Esophagus muscularis mucosa (tissue), 4 donors: Measurements from ENCODE around the gene HS3ST6. TPM values are rescaled to one million over a fixed set of nuclear protein-coding genes. Genes with fewer than 3 reads are reported as not detected.

Experiments used
- DNase-seq: peaks from one replicate; pipeline ENCODE4 v3.0.0-alpha.2; 2017; ENCODE audit errors: extremely low spot score
- H3K27ac ChIP-seq, 4 donors: fragments of 200-600 bp; sonication (generic); replicated peaks in 1 of 4; 1 replicate in 3 of 4; 2 replicates in 1 of 4; pipeline ENCODE4 v1.5.1; 2016 to 2019; ENCODE audit warnings: mild to moderate bottlenecking in 1 of 4
- H3K27me3 ChIP-seq, 4 donors: fragments of 200-600 bp; sonication (generic); one replicate each; pipeline versions ENCODE4 v1.5.1 to v1.6.0; 2016 to 2019
- H3K36me3 ChIP-seq, 4 donors: fragments of 200-600 bp; sonication (generic); one replicate each; pipeline ENCODE4 v1.5.1; 2016 to 2019
- H3K4me1 ChIP-seq, 4 donors: fragments of 200-600 bp; sonication (generic); one replicate each; pipeline ENCODE4 v1.5.1; 2016 to 2019
- H3K4me3 ChIP-seq, 4 donors: fragments of 200-600 bp; sonication (generic); 1 replicate in 2 of 4; 2 replicates in 2 of 4; pipeline ENCODE4 v1.5.1; 2016 to 2019; ENCODE audit warnings: mild to moderate bottlenecking in 4 of 4, moderate library complexity in 1 of 4
- H3K9me3 ChIP-seq, 4 donors: fragments of 200-600 bp; sonication (generic); 1 replicate in 3 of 4; 2 replicates in 1 of 4; pipeline ENCODE4 v1.5.1; 2016 to 2019
- EP300 ChIP-seq: sonication (generic); formaldehyde crosslinking; IDR thresholded peaks from one replicate; pipeline ENCODE4 v1.6.1; 2017; ENCODE audit warnings: antibody characterized with exemption
- POLR2A ChIP-seq: fragments of 450-650 bp; IDR thresholded peaks from one replicate; pipeline ENCODE4 v1.6.1; 2017; ENCODE audit warnings: antibody characterized with exemption, moderate library complexity, mild to moderate bottlenecking, low read depth
- POLR2AphosphoS5 ChIP-seq, 2 donors: sonication (generic); formaldehyde crosslinking; IDR thresholded peaks; one replicate each; pipeline ENCODE4 v1.6.1; 2017; ENCODE audit warnings: antibody characterized with exemption in 2 of 2
- WGBS: methylation state at CpG from one replicate; pipeline ENCODE4 v1.1.5; 2018; 5-methylcytosine and 5-hydroxymethylcytosine counted together
- intact Hi-C: fragments of 100-400 bp; cut with DNase I; formaldehyde crosslinking; loops from one replicate; pipeline ENCODE4 v1.15.1; 2023
- total RNA-seq, 4 donors: library from RNA; depleted of rRNA; stranded (reverse); fragments of >200 nt; gene quantifications; one replicate each; pipeline versions ENCODE4 v1.1.0 to v1.2.1, GENCODE V29; 2016
- TF ChIP-seq, protein P1 (sequence below), 3 experiments: fragments of 200-600 bp in 2 of 3; fragments of 450-650 bp in 1 of 3; sonication (generic) in 2 of 3; IDR thresholded peaks; one replicate each; pipeline ENCODE4 v1.5.1; 2017 to 2019; ENCODE audit warnings: antibody characterized with exemption in 3 of 3, mild to moderate bottlenecking in 2 of 3, moderate library complexity in 1 of 3

Gene HS3ST6
- total RNA-seq, 4 donors from 2014 or later, result not detected

DNA sequence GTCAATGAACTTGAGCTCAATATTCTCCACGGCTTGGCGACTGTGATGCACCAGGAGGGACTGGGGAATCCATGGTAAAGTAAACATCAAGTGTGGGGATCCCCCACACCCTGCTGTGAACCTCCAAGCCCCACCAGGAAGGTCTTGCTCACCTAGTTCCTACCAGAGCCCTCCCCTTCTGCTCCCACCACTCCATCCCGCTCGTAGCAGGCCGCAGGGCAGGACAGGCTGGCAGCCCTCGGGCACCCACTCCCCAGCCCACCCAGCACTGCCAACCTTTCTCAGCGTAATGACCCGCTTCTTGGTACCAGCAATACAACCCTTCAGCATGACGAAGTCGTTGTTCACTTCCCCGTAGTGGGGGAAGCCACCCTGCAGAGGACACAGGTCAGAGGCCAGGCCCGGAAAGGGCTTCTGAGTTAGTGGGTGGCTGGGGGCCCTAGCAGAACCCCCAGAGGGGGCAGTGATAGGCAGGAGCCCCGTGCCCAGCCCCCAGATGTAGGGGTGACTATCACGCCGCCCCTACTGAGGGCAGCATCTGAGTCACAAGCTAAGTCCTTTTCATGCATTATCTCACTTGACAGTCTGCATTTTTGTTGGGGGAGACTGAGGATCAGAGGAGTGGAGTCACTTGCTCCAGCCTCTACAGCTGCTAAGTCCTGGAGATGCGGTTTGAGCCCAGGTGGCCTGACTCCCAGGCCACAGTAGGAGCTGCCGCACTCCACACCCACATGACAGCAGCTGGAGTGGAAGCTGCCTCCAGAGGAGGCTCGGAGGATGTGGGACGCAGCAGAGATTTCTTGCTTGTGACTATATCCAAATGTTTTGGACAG is 27.6 kb upstream of the HS3ST6 start:
- Histone ChIP-seq H3K27ac (no peak overlapping the region), H3K36me3 (peaks cover 1 to 6% (median 5%) of the 10 kb centered on the region in 4 donors), H3K4me1 (peaks cover 12 to 29% (median 27%) of the 10 kb centered on the region in 4 donors), H3K27me3 (no peaks in the 10 kb centered on the region), H3K9me3 (no peaks in the 10 kb centered on the region), H3K4me3 (no peak overlapping the region)
- TF ChIP-seq POLR2AphosphoS5 (IDR thresholded peaks at IDR 0.05), result no peak
- TF ChIP-seq EP300, result no peak
- no peak for TF ChIP-seq POLR2A
- TF ChIP-seq, protein P1, sequence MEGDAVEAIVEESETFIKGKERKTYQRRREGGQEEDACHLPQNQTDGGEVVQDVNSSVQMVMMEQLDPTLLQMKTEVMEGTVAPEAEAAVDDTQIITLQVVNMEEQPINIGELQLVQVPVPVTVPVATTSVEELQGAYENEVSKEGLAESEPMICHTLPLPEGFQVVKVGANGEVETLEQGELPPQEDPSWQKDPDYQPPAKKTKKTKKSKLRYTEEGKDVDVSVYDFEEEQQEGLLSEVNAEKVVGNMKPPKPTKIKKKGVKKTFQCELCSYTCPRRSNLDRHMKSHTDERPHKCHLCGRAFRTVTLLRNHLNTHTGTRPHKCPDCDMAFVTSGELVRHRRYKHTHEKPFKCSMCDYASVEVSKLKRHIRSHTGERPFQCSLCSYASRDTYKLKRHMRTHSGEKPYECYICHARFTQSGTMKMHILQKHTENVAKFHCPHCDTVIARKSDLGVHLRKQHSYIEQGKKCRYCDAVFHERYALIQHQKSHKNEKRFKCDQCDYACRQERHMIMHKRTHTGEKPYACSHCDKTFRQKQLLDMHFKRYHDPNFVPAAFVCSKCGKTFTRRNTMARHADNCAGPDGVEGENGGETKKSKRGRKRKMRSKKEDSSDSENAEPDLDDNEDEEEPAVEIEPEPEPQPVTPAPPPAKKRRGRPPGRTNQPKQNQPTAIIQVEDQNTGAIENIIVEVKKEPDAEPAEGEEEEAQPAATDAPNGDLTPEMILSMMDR (IDR thresholded peaks at IDR 0.05), result no peak
- no peak for DNase-seq
- 88% methylated on average over 17 of the region's 19 CpGs for WGBS
- intact Hi-C loops, result no loop called here

DNA sequence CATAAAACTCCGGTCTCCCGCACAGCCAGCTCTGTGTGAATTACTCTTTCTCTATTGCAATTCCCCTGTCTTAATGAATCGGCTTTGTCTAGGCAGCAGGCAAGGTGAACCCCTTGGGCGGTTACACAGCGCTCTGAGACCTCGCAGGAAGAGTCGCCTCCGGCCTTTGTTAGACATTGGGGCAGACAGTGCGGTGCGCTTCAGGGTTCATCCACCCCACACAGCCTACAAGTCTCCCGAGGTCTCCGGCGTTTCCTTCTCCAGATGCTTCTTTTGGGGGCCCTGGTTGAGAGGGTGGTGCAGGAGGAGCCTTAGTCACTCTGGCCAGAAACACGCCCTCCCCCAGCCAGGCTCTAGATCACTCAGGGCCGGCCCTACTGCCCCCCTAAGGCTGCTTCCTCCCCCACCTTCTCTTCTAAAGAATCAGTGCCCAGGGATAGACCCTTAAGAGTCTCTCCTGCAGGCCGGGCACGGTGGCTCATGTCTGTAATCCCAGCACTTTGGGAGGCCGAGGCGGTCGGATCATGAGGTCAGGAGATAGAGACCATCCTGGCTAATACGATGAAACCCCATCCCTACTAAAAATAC is 26.5 kb upstream of the HS3ST6 start:
- TF ChIP-seq EP300 (no peak), POLR2AphosphoS5 (IDR thresholded peaks at IDR 0.05) (no peak), POLR2A (no peak)
- TF ChIP-seq, protein P1 (IDR thresholded peaks at IDR 0.05), result no peak
- Histone ChIP-seq H3K27ac (no peak overlapping the region), H3K27me3 (no peaks in the 10 kb centered on the region), H3K4me1 (peaks cover 12 to 34% (median 29%) of the 10 kb centered on the region in 4 donors), H3K4me3 (no peak overlapping the region), H3K9me3 (no peaks in the 10 kb centered on the region), H3K36me3 (peaks cover 10 to 17% (median 15%) of the 10 kb centered on the region in 4 donors)
- whole genome bisulfite sequencing, result 93% methylated on average over 16 of the region's 21 CpGs
- intact Hi-C loops, result no loop called here
- no peak for DNase-seq

DNA sequence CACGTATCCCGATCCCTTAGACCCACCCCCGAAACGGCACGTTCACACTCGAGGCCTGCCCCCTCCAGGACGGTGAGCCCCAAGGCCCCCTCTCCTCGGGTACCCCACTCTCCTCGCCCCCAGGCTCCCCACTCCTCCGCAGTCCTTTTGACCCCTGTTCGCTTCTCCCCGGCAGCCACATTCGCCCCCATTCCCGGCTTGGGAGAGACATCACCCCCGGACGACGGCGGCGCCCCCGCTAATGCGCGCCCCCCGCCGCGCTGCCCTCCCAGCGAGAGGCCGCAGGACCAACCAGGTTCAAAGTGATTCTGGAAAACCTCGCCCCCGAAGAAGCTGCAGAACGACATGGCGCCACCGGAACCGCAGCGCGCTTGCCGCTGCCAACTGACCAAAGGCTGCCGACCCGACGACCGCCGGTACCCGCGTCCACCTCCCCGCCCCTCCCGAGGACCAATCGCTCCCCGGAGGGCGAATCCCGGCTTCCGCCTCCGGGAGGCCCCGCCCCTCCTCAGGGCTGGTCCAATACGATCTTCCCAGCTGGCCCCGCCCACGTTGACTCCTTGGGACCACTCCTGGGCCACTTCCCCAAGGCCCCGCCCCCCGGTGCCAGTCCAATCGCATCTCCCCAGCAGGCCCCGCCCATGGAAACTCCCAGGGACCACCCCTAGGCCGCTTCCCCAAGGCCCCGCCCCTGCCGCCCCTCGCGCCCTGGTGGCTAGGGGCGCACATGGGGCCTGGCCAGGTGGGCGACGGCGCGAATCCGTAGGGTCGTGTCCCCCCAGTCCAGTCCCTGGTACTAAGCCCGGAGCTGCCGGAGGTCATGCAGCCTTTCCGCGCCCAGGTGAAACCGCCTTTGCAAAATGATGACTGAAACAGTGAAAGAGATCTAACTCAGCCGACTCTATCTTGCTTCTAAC is 24.9 kb upstream of the HS3ST6 start, which contains the start of gene MSRB1:
MSRB1 (minus strand) TSS at position 390 of the 917 bp plus-strand sequence; CDS start at position 347, 43 bp downstream.
- intact Hi-C loops, result no loop called here
- TF ChIP-seq POLR2A (peak; percentile 97), POLR2AphosphoS5 (IDR thresholded peaks at IDR 0.05) (peak; percentile 98 to 99), EP300 (no peak)
- TF ChIP-seq, protein P1 (IDR thresholded peaks at IDR 0.05), result peak in 1 of 3 experiments; percentile 5
- DNase-seq, result peak; percentile 100
- peaks cover 27 to 33% (median 32%) of the 10 kb centered on the region in 4 donors for H3K36me3 ChIP-seq
- H3K9me3 ChIP-seq, result no peaks in the 10 kb centered on the region
- peak within 1 kb of the TSS; percentile 76 to 96 (median 84) for H3K4me3 ChIP-seq
- H3K27ac ChIP-seq, result peak within 1 kb of the TSS; percentile 81 to 97 (median 94)
- 1% methylated on average over 42 of the region's 77 CpGs for WGBS
- H3K4me1 ChIP-seq, result peaks cover 12 to 34% (median 29%) of the 10 kb centered on the region in 4 donors
- H3K27me3 ChIP-seq, result no peaks in the 10 kb centered on the region

DNA sequence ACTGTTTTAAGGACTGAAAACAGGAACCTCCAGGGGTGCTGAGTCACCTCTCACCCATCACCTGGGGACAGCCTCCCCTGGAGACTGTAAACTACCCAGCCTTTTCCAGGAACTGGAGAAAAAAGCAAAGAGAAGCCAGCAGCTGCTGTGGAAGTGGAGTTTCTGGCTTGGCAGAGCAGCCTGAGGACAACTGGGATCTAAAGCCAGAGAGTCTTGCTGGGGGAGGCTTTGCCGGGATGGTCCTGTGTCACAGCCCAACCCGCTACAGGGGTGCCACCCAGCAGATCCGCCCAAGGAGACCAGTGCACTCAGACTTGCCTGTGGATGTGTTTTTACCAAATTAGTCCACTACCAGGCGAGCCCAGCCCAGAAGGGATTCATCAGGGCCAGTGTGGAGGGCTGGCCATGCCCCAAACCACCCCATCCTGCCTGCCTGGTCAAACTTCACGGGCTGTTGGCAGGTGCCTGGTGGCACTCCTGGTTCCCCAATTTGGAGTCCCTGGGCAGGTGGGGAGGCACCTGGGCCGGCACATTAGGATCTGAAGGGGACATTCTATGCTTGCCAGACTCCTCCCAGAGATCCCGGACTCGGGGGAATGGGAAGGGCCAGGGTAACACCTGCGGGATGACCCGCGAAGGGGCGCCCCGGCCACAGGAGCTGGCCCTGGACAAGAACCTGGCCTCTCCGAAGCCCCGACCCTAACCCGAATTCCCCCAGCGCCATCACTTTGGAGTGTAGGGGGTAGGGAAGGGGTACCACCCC is 24.0 kb upstream of the HS3ST6 start:
- 16% methylated on average over 8 of the region's 17 CpGs for WGBS
- no peaks in the 10 kb centered on the region for H3K9me3 ChIP-seq
- peaks cover 33 to 42% (median 39%) of the 10 kb centered on the region in 4 donors for H3K36me3 ChIP-seq
- H3K4me3 ChIP-seq, result peak overlapping the region; percentile 76 to 96 (median 84)
- H3K27ac ChIP-seq, result peak overlapping the region; percentile 81 to 97 (median 94)
- no peak for DNase-seq
- H3K27me3 ChIP-seq, result no peaks in the 10 kb centered on the region
- TF ChIP-seq, protein P1 (IDR thresholded peaks at IDR 0.05), result no peak
- peak; percentile 45 to 59 for TF ChIP-seq POLR2AphosphoS5 (IDR thresholded peaks at IDR 0.05)
- intact Hi-C loops, result no loop called here
- peaks cover 12 to 34% (median 29%) of the 10 kb centered on the region in 4 donors for H3K4me1 ChIP-seq
